ENCODE measurements around the gene MMP8. TPM values are rescaled to one million over a fixed set of nuclear protein-coding genes. Genes with fewer than 3 reads are reported as not detected.

MMP8 gene
- total RNA-seq, 1 experiment from 2014 or later = not detected

DNA sequence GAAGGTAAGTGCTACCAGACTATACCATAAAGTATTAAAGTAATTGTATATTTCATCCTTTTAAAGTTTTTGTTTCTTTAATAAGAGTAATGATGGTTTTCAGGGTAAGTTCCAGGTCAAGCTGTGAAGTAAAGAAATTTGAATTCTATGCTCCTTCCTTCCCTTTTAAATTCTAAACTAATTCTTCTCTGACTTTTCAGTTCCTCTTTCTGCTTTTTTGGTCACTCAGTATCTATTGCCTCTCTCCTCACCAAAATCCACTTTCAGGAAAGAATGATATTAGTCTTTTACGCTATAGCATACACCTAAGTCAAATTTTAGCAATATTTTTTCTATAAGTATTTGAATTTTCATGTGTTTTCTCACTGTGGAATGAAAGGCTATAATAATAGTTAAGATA is 8.2 kb downstream of the MMP8 start:
- no peak overlapping the region for H3K4me3 ChIP-seq (replicated peaks in 1 of 2; ENCODE audit: low read depth in 1 of 2, low read length in 2 of 2)
- H3K27ac ChIP-seq (ENCODE audit: low read depth, low read length) = no peak overlapping the region
- no peak overlapping the region for H3K4me2 ChIP-seq (ENCODE audit: low read length)
- intact Hi-C loops (cut with micrococcal nuclease) = no loop called here
- no peaks in the 10 kb centered on the region for H3K9me3 ChIP-seq (ENCODE audit: control insufficient read depth in 1 of 2, insufficient read depth in 1 of 2, low read depth in 1 of 2, low read length in 2 of 2)
- no peaks in the 10 kb centered on the region for H3K27me3 ChIP-seq (ENCODE audit: insufficient read depth, low read length)
- no peaks in the 10 kb centered on the region for H3K36me3 ChIP-seq (ENCODE audit: control insufficient read depth in 1 of 2, insufficient read depth in 2 of 2, low read length in 2 of 2)
- DNase-seq (ENCODE audit: low read depth, low spot score) (no peak), ATAC-seq (no peak)
- H3K9me2 ChIP-seq (ENCODE audit: insufficient read depth) = no peaks in the 10 kb centered on the region
- ChIA-PET CTCF (no interaction called here), POLR2A (no interaction called here), RAD21 (ENCODE audit: low non-redundant PET in 1 of 2, low total read pairs in 2 of 2, uncharacterized antibody in 2 of 2, unreplicated experiment in 2 of 2) (no interaction called here)
- H3K79me2 ChIP-seq (ENCODE audit: insufficient read depth, low read length) = no peaks in the 10 kb centered on the region
- BruUV-seq (replicated peaks) = no TSS peak
- H3K9ac ChIP-seq (ENCODE audit: low read length) = no peak overlapping the region
- H3K4me1 ChIP-seq (ENCODE audit: control insufficient read depth in 1 of 2, insufficient read depth in 2 of 2, low read length in 2 of 2) = no peaks in the 10 kb centered on the region
- no peak overlapping the region for H2AFZ ChIP-seq (ENCODE audit: low read depth, low read length, poor library complexity, severe bottlenecking)
- TF ChIP-seq EZH2phosphoT487 (IDR thresholded peaks at IDR 0.05; ENCODE audit: borderline replicate concordance) (no peak), POLR2A (IDR thresholded peaks at IDR 0.05; ENCODE audit: borderline replicate concordance, extremely low read depth, insufficient read depth, insufficient read length) (no peak), JUND (IDR thresholded peaks at IDR 0.05) (no peak), SP1 (IDR thresholded peaks at IDR 0.05; ENCODE audit: low read depth) (no peak), POLR2AphosphoS5 (IDR thresholded peaks at IDR 0.05; ENCODE audit: low read depth, low read length) (no peak), EZH2 (IDR thresholded peaks at IDR 0.05) (no peak), CBX3 (IDR thresholded peaks at IDR 0.05; ENCODE audit: low read depth) (no peak), ZFX (IDR thresholded peaks at IDR 0.05) (no peak), SRF (IDR thresholded peaks at IDR 0.05; ENCODE audit: low read depth) (no peak), ELF1 (IDR thresholded peaks at IDR 0.05; ENCODE audit: borderline replicate concordance, low read depth) (no peak), CTCF (IDR thresholded peaks at IDR 0.05 in 2 of 3, conservative IDR thresholded peaks at IDR 0.05 in 1 of 3; ENCODE audit: borderline replicate concordance in 1 of 3, insufficient read depth in 1 of 3, low read depth in 2 of 3, low read length in 2 of 3) (no peak), FOSL1 (IDR thresholded peaks at IDR 0.05; ENCODE audit: low read depth) (no peak)
- TF ChIP-seq, protein P1, sequence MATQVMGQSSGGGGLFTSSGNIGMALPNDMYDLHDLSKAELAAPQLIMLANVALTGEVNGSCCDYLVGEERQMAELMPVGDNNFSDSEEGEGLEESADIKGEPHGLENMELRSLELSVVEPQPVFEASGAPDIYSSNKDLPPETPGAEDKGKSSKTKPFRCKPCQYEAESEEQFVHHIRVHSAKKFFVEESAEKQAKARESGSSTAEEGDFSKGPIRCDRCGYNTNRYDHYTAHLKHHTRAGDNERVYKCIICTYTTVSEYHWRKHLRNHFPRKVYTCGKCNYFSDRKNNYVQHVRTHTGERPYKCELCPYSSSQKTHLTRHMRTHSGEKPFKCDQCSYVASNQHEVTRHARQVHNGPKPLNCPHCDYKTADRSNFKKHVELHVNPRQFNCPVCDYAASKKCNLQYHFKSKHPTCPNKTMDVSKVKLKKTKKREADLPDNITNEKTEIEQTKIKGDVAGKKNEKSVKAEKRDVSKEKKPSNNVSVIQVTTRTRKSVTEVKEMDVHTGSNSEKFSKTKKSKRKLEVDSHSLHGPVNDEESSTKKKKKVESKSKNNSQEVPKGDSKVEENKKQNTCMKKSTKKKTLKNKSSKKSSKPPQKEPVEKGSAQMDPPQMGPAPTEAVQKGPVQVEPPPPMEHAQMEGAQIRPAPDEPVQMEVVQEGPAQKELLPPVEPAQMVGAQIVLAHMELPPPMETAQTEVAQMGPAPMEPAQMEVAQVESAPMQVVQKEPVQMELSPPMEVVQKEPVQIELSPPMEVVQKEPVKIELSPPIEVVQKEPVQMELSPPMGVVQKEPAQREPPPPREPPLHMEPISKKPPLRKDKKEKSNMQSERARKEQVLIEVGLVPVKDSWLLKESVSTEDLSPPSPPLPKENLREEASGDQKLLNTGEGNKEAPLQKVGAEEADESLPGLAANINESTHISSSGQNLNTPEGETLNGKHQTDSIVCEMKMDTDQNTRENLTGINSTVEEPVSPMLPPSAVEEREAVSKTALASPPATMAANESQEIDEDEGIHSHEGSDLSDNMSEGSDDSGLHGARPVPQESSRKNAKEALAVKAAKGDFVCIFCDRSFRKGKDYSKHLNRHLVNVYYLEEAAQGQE (IDR thresholded peaks at IDR 0.05; ENCODE audit: low read depth) = no peak
- no peaks in the 10 kb centered on the region for H4K20me1 ChIP-seq (ENCODE audit: insufficient read depth)

Measured in HCT116 (cell line).